D721Med (cell line): ENCODE measurements around the gene SLC39A11.

Experiments
- DNase-seq: peaks from one replicate; pipeline ENCODE4 v3.0.0; 2011; ENCODE audit warnings: low spot score; ENCODE audit not compliant: insufficient read length
- FAIRE-seq: peaks from 2 replicates; lab custom pipeline; 2011; peaks lifted over from hg19 to GRCh38; lab: Jason Lieb, UNC
- TF ChIP-seq, protein P1 (sequence below): IDR thresholded peaks from 2 replicates; pipeline ENCODE4 v1.5.1; 2012; ENCODE audit warnings: mild to moderate bottlenecking, control low read depth; ENCODE audit not compliant: insufficient read depth; ENCODE audit errors: missing control alignments

Gene SLC39A11

DNA sequence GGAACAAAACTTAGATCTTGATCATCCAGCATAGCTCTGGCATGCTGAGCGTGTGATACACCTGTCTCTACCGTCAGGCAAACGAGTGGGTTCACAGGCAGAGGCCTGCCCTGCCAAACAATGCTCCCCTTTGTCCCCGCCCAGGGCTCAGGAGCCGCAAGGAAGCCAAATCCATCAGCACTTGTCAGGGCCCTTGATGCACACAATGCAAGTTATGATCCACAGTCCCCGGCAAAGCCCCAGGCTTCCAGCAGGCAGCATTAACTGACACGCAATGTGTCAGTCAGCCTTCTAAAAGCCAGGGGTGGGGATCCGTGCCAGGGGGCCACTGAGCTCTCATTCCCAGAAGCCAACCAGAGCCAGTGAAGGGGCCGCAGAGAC lies 460.9 kb downstream of the SLC39A11 start:
- DNase-seq (no peak), FAIRE-seq (no peak)
- TF ChIP-seq, protein P1, sequence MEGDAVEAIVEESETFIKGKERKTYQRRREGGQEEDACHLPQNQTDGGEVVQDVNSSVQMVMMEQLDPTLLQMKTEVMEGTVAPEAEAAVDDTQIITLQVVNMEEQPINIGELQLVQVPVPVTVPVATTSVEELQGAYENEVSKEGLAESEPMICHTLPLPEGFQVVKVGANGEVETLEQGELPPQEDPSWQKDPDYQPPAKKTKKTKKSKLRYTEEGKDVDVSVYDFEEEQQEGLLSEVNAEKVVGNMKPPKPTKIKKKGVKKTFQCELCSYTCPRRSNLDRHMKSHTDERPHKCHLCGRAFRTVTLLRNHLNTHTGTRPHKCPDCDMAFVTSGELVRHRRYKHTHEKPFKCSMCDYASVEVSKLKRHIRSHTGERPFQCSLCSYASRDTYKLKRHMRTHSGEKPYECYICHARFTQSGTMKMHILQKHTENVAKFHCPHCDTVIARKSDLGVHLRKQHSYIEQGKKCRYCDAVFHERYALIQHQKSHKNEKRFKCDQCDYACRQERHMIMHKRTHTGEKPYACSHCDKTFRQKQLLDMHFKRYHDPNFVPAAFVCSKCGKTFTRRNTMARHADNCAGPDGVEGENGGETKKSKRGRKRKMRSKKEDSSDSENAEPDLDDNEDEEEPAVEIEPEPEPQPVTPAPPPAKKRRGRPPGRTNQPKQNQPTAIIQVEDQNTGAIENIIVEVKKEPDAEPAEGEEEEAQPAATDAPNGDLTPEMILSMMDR, result no peak

DNA sequence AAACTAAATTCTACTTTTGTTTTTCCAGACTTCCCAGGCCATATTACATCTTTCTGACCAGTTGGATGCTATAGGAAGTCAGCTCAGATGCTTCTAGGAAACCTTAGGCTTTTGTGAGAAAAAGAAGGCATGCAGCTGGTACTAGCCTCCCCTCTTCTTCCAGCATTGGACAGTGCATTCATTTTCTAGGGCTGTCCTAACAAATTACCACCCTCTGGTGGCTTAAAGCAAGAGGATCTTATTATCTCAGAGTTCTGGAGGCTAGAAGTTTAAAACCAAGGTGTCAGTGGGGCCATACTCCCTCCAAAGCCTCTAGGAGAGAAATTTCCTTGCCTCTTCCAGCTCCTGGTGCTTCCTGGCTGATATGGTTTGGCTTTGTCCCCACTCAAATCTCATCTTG lies 467.8 kb downstream of the SLC39A11 start:
- DNase-seq (no peak), FAIRE-seq (no peak)
- TF ChIP-seq, protein P1, result no peak

DNA sequence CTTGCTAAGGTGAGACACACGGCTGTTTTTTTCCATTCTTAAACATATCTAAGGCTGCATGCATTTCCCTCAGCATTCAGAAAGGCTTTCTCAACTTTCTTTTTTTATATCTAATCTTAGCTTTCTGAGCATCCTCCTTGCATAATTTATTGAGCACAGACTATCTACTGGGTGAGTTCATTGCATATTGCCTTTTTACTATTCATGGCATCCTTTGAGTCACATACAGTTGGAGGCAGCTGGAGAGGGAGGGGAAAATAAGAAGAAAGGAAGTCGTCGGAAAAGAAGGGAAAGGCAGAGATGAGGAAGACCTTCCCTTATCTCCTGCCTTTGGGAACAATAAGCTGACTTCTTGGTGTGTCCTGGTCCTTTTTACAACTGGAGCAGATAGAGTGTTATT lies 468.3 kb downstream of the SLC39A11 start:
- FAIRE-seq (no peak), DNase-seq (no peak)
- TF ChIP-seq, protein P1, result no peak

DNA sequence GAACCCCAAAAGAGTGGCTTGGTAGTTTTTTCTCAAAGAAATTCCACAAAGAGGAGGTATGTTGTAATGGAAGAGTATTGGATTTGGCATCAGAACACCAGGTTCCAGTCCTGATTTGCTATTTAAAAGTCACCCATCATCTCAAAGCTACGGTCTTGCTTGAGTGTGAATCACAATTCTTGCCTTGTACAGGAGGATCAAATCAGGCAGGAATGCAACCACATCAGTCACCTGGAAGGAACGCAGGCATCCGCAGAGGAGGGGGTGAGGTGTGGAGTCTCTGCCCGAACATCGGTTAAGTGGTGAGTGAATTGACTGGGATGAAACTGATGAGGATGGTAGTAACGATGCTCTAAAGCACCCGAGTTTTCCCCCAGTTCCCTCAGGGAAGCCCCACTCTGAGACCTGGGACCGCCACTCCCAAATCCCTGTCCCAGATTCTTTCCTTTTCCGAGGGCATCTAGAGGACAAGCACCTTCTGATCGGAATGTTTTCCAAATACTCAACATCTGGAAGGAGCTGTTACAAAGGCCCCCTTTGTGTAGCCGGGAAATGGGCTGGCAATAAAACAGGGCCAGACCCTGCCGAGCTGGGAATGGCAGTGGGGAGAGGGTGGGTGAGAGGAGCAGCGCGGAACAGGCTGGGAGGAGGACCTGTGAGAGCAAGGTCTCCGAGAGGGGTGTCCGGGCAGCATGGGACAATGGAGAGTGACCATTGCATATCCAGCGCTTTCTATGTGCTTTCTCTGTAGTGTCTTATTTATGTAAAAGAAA lies 469.6 kb downstream of the SLC39A11 start:
- no peak for FAIRE-seq
- DNase-seq, result no peak
- TF ChIP-seq, protein P1, result no peak

DNA sequence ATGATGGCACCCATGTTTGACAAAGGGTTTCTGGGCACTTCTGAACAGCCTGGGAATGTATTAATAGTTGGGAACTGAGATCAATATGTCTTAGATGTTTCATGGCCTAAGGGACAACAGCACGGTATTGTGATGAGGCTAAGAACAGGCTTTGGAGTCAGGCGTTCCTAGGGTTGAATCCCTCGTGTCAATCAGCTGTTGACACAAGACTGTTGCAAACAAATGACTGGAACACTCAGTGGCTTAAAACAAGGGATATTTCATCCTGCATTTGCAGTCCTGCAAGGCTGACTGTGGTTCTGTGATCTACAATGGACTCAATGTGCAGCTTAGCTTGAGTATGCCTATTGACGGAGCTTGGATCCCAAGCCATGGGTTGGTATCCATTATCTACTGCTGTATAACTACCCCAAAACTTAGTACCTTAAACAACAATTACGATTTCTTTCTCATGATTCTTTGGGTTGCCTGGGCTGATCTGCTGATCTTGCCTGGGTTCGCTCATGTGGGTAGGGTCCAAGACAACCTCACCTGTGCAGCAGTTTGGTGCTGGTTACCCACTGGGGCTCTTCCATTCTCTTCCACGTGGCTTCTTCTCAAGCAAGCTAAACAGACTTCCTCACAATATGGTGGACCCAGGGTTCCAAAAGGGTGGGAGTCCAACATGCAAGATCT lies 472.4 kb downstream of the SLC39A11 start:
- FAIRE-seq, result no peak
- TF ChIP-seq, protein P1, result no peak
- DNase-seq, result no peak

DNA sequence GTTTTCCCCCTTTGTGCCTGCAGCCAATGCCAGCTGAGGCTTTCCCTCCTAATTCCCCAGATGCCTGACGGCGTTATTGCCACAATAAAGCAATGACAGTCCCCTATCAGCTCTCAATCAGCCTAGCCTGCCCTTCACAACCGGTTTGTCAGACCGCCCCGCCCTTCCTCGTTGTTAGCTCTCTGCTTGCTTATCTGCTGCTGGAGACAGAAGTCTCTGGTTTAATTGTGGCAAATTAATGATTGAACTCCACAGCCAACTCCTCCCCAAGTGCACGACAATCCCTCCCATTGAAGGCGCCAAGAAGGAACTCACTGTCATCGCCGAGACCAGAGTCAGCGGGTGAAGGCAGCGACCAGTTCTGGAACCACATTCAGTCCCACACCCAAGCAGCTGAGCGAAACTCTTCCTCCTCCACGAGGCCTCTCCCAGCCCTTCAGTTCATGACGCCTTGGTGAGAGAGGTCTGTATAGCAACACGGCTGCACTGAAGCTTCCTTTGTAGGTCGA lies 474.4 kb downstream of the SLC39A11 start:
- no peak for DNase-seq
- FAIRE-seq, result no peak
- TF ChIP-seq, protein P1, result no peak

DNA sequence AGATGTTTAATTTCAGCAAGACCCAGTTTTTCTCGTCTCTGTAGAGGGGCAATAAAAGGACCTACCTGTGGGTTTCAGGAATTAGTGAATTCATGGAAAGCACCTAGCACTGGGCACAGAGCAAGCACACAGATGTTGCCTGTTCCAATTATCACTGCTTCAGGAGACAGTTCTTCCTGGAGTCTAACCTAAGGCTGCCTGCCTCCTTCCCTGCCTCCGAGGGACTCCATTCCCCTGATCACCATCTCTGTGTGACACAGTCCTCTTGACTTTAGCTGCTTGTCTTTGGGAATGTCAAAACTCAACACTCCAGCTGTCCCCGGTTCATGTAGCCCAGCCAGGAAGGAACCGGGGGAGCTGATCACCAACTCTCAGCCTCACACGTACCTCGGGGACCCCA lies 474.9 kb downstream of the SLC39A11 start:
- DNase-seq (no peak), FAIRE-seq (no peak)
- TF ChIP-seq, protein P1, result no peak
